ENCODE data around the gene LIN7A. TPM values are rescaled to one million over a fixed set of nuclear protein-coding genes. Genes with fewer than 3 reads are reported as not detected.

Gene LIN7A
- total RNA-seq, 6 donors from 2014 or later = 7.9 to 32.5 (median 13.8) TPM

DNA sequence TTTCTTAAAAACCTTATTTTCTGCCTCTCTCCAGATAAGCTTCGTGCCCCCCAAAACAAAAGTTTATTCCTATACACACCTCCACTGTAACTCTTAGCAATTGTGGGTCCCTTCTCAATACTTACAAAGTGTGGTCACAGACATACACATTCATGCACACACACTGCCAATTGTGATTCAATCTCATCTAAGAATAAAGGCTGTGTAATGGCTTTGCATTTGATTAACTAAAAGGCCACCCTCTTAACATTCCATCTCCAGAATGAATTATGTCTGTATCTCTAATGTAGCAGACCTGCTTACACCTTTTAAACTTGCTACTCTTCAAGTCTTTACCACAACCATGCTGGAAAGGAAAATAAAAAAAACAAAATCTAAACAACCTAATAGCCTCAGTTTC is 171.5 kb downstream of the LIN7A start:
- TF ChIP-seq POLR2A (IDR thresholded peaks at IDR 0.05) (no peak), EP300 (IDR thresholded peaks at IDR 0.05) (no peak), POLR2AphosphoS5 (IDR thresholded peaks at IDR 0.05) (no peak)
- TF ChIP-seq, protein P1, sequence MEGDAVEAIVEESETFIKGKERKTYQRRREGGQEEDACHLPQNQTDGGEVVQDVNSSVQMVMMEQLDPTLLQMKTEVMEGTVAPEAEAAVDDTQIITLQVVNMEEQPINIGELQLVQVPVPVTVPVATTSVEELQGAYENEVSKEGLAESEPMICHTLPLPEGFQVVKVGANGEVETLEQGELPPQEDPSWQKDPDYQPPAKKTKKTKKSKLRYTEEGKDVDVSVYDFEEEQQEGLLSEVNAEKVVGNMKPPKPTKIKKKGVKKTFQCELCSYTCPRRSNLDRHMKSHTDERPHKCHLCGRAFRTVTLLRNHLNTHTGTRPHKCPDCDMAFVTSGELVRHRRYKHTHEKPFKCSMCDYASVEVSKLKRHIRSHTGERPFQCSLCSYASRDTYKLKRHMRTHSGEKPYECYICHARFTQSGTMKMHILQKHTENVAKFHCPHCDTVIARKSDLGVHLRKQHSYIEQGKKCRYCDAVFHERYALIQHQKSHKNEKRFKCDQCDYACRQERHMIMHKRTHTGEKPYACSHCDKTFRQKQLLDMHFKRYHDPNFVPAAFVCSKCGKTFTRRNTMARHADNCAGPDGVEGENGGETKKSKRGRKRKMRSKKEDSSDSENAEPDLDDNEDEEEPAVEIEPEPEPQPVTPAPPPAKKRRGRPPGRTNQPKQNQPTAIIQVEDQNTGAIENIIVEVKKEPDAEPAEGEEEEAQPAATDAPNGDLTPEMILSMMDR (IDR thresholded peaks at IDR 0.05) = no peak
- WGBS, 2 donors = 89 to 91% methylated on average over 1 of the region's 1 CpG

DNA sequence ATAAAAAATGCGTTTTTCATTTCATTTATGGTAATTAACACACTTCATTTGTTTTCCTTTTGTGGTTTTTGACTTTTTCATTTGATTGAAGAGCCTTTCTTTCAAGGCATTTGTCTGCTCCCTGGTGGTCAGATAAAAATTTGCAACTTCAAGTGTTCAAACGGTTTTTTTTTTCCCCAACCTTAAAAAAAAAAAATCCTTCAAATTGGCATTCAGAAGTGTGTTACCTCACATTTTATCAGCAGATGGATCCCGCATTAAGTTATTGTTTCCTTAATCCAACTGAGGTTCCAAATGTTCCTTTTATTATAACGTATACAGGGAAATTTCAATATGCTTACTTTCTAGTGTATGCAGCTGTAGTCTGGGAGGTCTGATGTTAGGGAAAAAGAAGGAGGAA is 173.9 kb downstream of the LIN7A start:
- H3K9me3 ChIP-seq = no peaks in the 10 kb centered on the region
- no peaks in the 10 kb centered on the region for H3K27me3 ChIP-seq
- ATAC-seq (ENCODE audit: low FRiP score in 2 of 2) (no peak), DNase-seq (no peak)
- H3K4me3 ChIP-seq = no peak overlapping the region
- H3K36me3 ChIP-seq = no peaks in the 10 kb centered on the region
- H3K27ac ChIP-seq = no peak overlapping the region
- no peaks in the 10 kb centered on the region for H3K4me1 ChIP-seq
- no peak for TF ChIP-seq EP300 (IDR thresholded peaks at IDR 0.05)
- TF ChIP-seq POLR2A (IDR thresholded peaks at IDR 0.05) = no peak
- TF ChIP-seq, protein P1 (IDR thresholded peaks at IDR 0.05) = peak in 5 of 6 experiments; percentile 29 to 45 (median 35)
- no peak for TF ChIP-seq POLR2AphosphoS5 (IDR thresholded peaks at IDR 0.05)
- WGBS, 2 donors = 5 to 7% methylated on average over 4 of the region's 4 CpGs

More for the DNA sequence above, 171.5 kb downstream of the LIN7A start:
- Histone ChIP-seq H3K4me1 (no peaks in the 10 kb centered on the region), H3K36me3 (no peaks in the 10 kb centered on the region), H3K27ac (no peak overlapping the region), H3K9me3 (no peaks in the 10 kb centered on the region), H3K4me3 (no peak overlapping the region), H3K27me3 (no peaks in the 10 kb centered on the region)
- ATAC-seq (ENCODE audit: low FRiP score in 2 of 2) (no peak), DNase-seq (no peak)

DNA sequence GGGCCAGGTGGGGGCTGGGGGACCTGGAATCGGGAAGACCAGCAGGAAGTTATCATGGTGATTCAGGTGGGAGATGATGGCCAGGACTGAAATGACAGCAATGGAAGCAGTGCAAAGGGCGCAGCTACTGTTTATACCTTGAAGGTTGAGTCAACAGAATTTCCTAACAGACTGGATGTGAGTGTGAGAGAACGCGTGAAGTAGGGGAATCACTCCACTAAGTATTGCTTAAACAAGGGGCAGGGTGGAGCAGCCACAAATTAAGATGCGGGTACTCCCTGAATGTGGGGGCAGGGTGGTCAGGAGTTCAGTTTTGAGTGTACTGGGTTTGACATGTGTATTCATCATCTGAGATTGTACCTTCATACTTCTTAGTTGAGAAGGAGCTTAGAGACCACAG is 175.9 kb downstream of the LIN7A start:
- Histone ChIP-seq H3K4me3 (no peak overlapping the region), H3K27ac (no peak overlapping the region), H3K27me3 (no peaks in the 10 kb centered on the region), H3K36me3 (no peaks in the 10 kb centered on the region), H3K9me3 (no peaks in the 10 kb centered on the region), H3K4me1 (no peaks in the 10 kb centered on the region)
- DNase-seq = no peak
- TF ChIP-seq POLR2AphosphoS5 (IDR thresholded peaks at IDR 0.05) (no peak), EP300 (IDR thresholded peaks at IDR 0.05) (no peak), POLR2A (IDR thresholded peaks at IDR 0.05) (no peak)
- TF ChIP-seq, protein P1 (IDR thresholded peaks at IDR 0.05) = no peak
- ATAC-seq (ENCODE audit: low FRiP score in 2 of 2) = no peak
- WGBS, 2 donors = 74 to 82% methylated on average over 5 of the region's 5 CpGs

DNA sequence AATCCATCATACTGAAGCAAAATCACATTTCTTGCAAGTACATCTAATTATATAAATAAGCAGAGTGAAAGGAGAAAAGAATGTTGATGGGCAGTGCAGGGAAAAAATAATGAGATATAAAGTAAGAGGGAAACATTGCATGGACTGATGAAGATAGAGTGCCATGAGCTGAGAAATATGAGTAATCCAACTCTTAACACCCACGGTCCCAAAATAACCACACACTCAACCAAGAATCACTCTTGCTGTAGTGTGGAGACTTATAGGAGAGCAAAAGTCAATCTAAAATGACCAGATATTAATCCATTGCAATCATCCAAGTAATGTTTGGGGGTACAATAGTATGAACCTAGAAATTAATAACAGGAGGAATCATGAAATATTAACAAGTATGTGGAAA is 180.9 kb downstream of the LIN7A start:
- H3K36me3 ChIP-seq = no peaks in the 10 kb centered on the region
- H3K27me3 ChIP-seq = no peaks in the 10 kb centered on the region
- H3K4me3 ChIP-seq = no peak overlapping the region
- H3K27ac ChIP-seq = no peak overlapping the region
- TF ChIP-seq POLR2AphosphoS5 (IDR thresholded peaks at IDR 0.05) = no peak
- TF ChIP-seq EP300 (IDR thresholded peaks at IDR 0.05) = no peak
- TF ChIP-seq, protein P1 (IDR thresholded peaks at IDR 0.05) = no peak
- TF ChIP-seq POLR2A (IDR thresholded peaks at IDR 0.05) = no peak
- H3K4me1 ChIP-seq = no peaks in the 10 kb centered on the region
- DNase-seq = no peak
- H3K9me3 ChIP-seq = no peaks in the 10 kb centered on the region
- no peak for ATAC-seq (ENCODE audit: low FRiP score in 2 of 2)
- WGBS, 2 donors = 86 to 87% methylated on average over 1 of the region's 1 CpG

DNA sequence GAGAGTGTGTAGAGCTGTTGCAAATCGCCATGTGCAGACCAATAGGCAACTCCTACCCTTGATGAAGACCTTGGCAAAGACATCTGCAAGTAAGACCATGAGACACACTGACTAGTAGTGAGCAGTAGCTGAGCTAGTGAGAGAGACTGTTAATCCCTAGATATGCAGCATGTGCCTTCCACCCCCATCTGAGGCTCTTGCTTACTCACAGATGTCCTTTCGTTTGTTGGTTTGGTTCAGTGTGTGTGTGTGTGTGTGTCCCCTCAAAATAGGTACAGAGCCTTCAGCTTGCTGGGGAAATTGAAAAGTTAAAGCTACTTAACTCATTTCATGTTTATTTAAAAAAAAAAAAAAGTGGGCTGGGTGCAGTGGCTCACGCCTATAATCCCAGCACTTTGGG is 183.5 kb downstream of the LIN7A start:
- TF ChIP-seq, protein P1 (IDR thresholded peaks at IDR 0.05) = no peak
- TF ChIP-seq POLR2A (IDR thresholded peaks at IDR 0.05) (no peak), EP300 (IDR thresholded peaks at IDR 0.05) (no peak), POLR2AphosphoS5 (IDR thresholded peaks at IDR 0.05) (no peak)
- Histone ChIP-seq H3K27ac (no peak overlapping the region), H3K9me3 (no peaks in the 10 kb centered on the region), H3K4me1 (no peaks in the 10 kb centered on the region), H3K4me3 (no peak overlapping the region), H3K36me3 (no peaks in the 10 kb centered on the region), H3K27me3 (no peaks in the 10 kb centered on the region)
- 89 to 92% methylated on average over 3 of the region's 3 CpGs for WGBS, 2 donors
- DNase-seq = no peak
- ATAC-seq (ENCODE audit: low FRiP score in 2 of 2) = no peak

All from upper lobe of left lung (tissue), 6 donors.